K562 (cell line): ENCODE measurements around the gene PARP4. TPM values are rescaled to one million over a fixed set of nuclear protein-coding genes. Genes with fewer than 3 reads are reported as not detected.

Source experiments
- ATF3 ChIP-seq, 2 experiments: fragments of 450-650 bp in 1 of 2; sonication (generic) in 1 of 2; formaldehyde crosslinking in 1 of 2; IDR thresholded peaks in 1 of 2; conservative IDR thresholded peaks in 1 of 2; 2 replicates each; pipeline versions ENCODE4 v1.6.1 to v1.8.1; 2016 to 2023; ENCODE audit warnings: mild to moderate bottlenecking in 2 of 2, moderate library complexity in 2 of 2, inconsistent platforms in 1 of 2, missing genetic modification reagents in 1 of 2
- FOSL1 ChIP-seq: fragments of 200-800 bp; sonication (Bioruptor generic); conservative IDR thresholded peaks from 2 replicates; pipeline ENCODE4 v1.6.1; 2016; ENCODE audit warnings: missing genetic modification characterization, missing compliant biosample characterization
- GABPB1 ChIP-seq: sonication (generic); formaldehyde crosslinking; IDR thresholded peaks from 2 replicates; pipeline ENCODE4 v1.8.0; 2022; ENCODE audit warnings: mild to moderate bottlenecking, missing genetic modification reagents
- GABPB2 ChIP-seq: fragments of 250-450 bp; sonication (Bioruptor Pico); conservative IDR thresholded peaks from 2 replicates; pipeline ENCODE4 v1.5.1; 2021; ENCODE audit warnings: mild to moderate bottlenecking
- KDM5B ChIP-seq: fragments of 200-600 bp; sonication (generic); IDR thresholded peaks from 2 replicates; pipeline ENCODE4 v1.6.1; 2012; ENCODE audit warnings: low read depth, mild to moderate bottlenecking, moderate library complexity, low read length, control low read depth, inconsistent platforms; ENCODE audit not compliant: insufficient replicate concordance
- MAZ ChIP-seq, 2 experiments: fragments of 450-650 bp in 1 of 2; sonication (generic) in 1 of 2; formaldehyde crosslinking; IDR thresholded peaks in 1 of 2; conservative IDR thresholded peaks in 1 of 2; 2 replicates each; pipeline versions ENCODE4 v1.4.0 to v1.5.0; 2020; ENCODE audit warnings: mild to moderate bottlenecking in 1 of 2, missing genetic modification reagents in 1 of 2
- MCM5 ChIP-seq: fragments of 450-650 bp; IDR thresholded peaks from 2 replicates; pipeline ENCODE4 v1.6.1; 2016; ENCODE audit warnings: low read depth
- MLX ChIP-seq, 2 experiments: fragments of 450-650 bp in 1 of 2; sonication (generic) in 1 of 2; formaldehyde crosslinking; conservative IDR thresholded peaks; 2 replicates each; pipeline versions ENCODE4 v1.4.0 to v1.8.1; 2020 to 2022; ENCODE audit warnings: mild to moderate bottlenecking in 1 of 2, missing genetic modification reagents in 1 of 2
- NCOR1 ChIP-seq: fragments of 450-650 bp; IDR thresholded peaks from 2 replicates; pipeline ENCODE4 v1.6.1; 2016; ENCODE audit warnings: mild to moderate bottlenecking, moderate library complexity
- NELFE ChIP-seq: IDR thresholded peaks from 2 replicates; pipeline ENCODE4 v1.6.1; 2011; ENCODE audit warnings: mild to moderate bottlenecking; ENCODE audit not compliant: insufficient read depth, insufficient read length
- POLR2AphosphoS5 ChIP-seq: IDR thresholded peaks from 2 replicates; pipeline ENCODE4 v1.6.1; 2011; ENCODE audit warnings: mild to moderate bottlenecking, low read depth, low read length, moderate library complexity; ENCODE audit not compliant: control insufficient read depth, insufficient read depth
- RAD21 ChIP-seq, 2 experiments: fragments of 250-450 bp in 1 of 2; fragments of 450-650 bp in 1 of 2; sonication (Bioruptor Pico) in 1 of 2; formaldehyde crosslinking in 1 of 2; IDR thresholded peaks in 1 of 2; conservative IDR thresholded peaks in 1 of 2; 2 replicates each; pipeline versions ENCODE4 v1.4.0 to v1.8.0; 2020 to 2022; ENCODE audit warnings: mild to moderate bottlenecking in 2 of 2, moderate library complexity in 1 of 2
- SPI1 ChIP-seq: IDR thresholded peaks from 2 replicates; pipeline ENCODE4 v1.6.1; 2011; ENCODE audit warnings: low read depth, low read length, control low read depth, borderline replicate concordance
- SRF ChIP-seq, 2 experiments: fragments of 250-450, 450-650 bp in 1 of 2; sonication (Bioruptor Pico) in 1 of 2; sonication (generic) in 1 of 2; formaldehyde crosslinking; IDR thresholded peaks; 2 replicates each; pipeline versions ENCODE4 v1.5.0 to v1.5.1; 2020 to 2022; ENCODE audit warnings: mild to moderate bottlenecking in 1 of 2, missing genetic modification reagents in 1 of 2
- TBP ChIP-seq: optimal IDR thresholded peaks from 2 replicates; pipeline ENCODE3; 2011; ENCODE audit warnings: low read depth, low read length, improper control_type of control experiment
- TCF15 ChIP-seq: fragments of 250-450 bp; sonication (Bioruptor Pico); IDR thresholded peaks from 2 replicates; pipeline ENCODE4 v1.8.0; 2022; ENCODE audit warnings: moderate library complexity, mild to moderate bottlenecking, inconsistent platforms
- ZKSCAN8 ChIP-seq: fragments of 200-800 bp; sonication (Bioruptor generic); IDR thresholded peaks from 2 replicates; pipeline ENCODE4 v1.6.1; 2016; ENCODE audit warnings: missing genetic modification characterization, missing compliant biosample characterization
- ZNF24 ChIP-seq: fragments of 450-650 bp; IDR thresholded peaks from 2 replicates; pipeline ENCODE4 v1.6.1; 2016
- ZNF253 ChIP-seq: fragments of 250-450 bp; sonication (Bioruptor Pico); conservative IDR thresholded peaks from 2 replicates; pipeline ENCODE4 v1.6.1; 2021; ENCODE audit warnings: mild to moderate bottlenecking
- ZNF512 ChIP-seq: IDR thresholded peaks from 2 replicates; pipeline ENCODE4 v1.6.1; 2016; ENCODE audit warnings: missing genetic modification characterization, missing compliant biosample characterization
- polyA plus RNA-seq, 8 experiments: library from polyadenylated mRNA; depleted of rRNA in 4 of 8; stranded (reverse) in 5 of 8; unstranded in 3 of 8; fragments of >200 nt; fragmentation: Nextera tagmentation in 2 of 8; fragmentation: Illumina TruSeq in 1 of 8; extraction: Ambion mirVana in 2 of 8; extraction: Trizol in 1 of 8; gene quantifications; 2 replicates each; pipeline versions ENCODE4 v1.2.1 to v1.2.3, GENCODE V29; 2011 to 2014; ENCODE audit warnings: inconsistent platforms in 1 of 8, missing spikeins in 1 of 8
- total RNA-seq, 7 experiments: library from RNA; depleted of rRNA in 6 of 7; stranded (reverse); fragments of >200 nt in 6 of 7; fragmentation: Illumina TruSeq in 2 of 7; extraction: Trizol in 2 of 7; gene quantifications; 2 replicates each; pipeline versions ENCODE4 v1.2.1 to v1.2.3, GENCODE V29; 2011 to 2021; ENCODE audit warnings: low replicate concordance in 1 of 7
- TF ChIP-seq, protein P1 (sequence below): conservative IDR thresholded peaks from 2 replicates; pipeline ENCODE4 v1.6.1; 2011; ENCODE audit warnings: low read depth, mild to moderate bottlenecking, low read length; ENCODE audit not compliant: control insufficient read depth
- TF ChIP-seq, protein P2 (sequence below): sonication (generic); formaldehyde crosslinking; IDR thresholded peaks from 2 replicates; pipeline ENCODE4 v1.8.0; 2022; ENCODE audit warnings: mild to moderate bottlenecking, missing genetic modification reagents

The PARP4 gene
- total and polyA plus RNA-seq, 9 of the 15 experiments (the other 6 are each of a cell fraction or from before 2014, with no cell fraction given): 6.3 to 26.3 (median 18.8) TPM

- TF ChIP-seq SRF (CRISPR knock-in tag; IDR thresholded peaks at IDR 0.05): no peak
- no peak for TF ChIP-seq NCOR1
- no peak for TF ChIP-seq ZNF253 (CRISPR knock-in tag)
- TF ChIP-seq FOSL1 (tag): no peak
- no peak for TF ChIP-seq TBP
- no peak for TF ChIP-seq TCF15
- no peak for TF ChIP-seq ZKSCAN8 (CRISPR knock-in tag)
- TF ChIP-seq KDM5B: no peak
- peak; percentile 7; the same call in 1 of the 2 replicates for TF ChIP-seq POLR2AphosphoS5
- TF ChIP-seq ZNF24: no peak
- TF ChIP-seq GABPB2 (CRISPR knock-in tag): no peak
- TF ChIP-seq MAZ (CRISPR knock-in tag; conservative IDR thresholded peaks at IDR 0.05 in 1 of 2, IDR thresholded peaks at IDR 0.05 in 1 of 2): no peak
- TF ChIP-seq MCM5: no peak
- no peak for TF ChIP-seq NELFE
- TF ChIP-seq MLX (CRISPR knock-in tag; conservative IDR thresholded peaks at IDR 0.05): no peak
- no peak for TF ChIP-seq SPI1
- TF ChIP-seq ZNF512 (tag): no peak
- TF ChIP-seq RAD21 (CRISPR knock-in tag; conservative IDR thresholded peaks at IDR 0.05 in 1 of 2, IDR thresholded peaks at IDR 0.05 in 1 of 2): no peak
- TF ChIP-seq, protein P1, sequence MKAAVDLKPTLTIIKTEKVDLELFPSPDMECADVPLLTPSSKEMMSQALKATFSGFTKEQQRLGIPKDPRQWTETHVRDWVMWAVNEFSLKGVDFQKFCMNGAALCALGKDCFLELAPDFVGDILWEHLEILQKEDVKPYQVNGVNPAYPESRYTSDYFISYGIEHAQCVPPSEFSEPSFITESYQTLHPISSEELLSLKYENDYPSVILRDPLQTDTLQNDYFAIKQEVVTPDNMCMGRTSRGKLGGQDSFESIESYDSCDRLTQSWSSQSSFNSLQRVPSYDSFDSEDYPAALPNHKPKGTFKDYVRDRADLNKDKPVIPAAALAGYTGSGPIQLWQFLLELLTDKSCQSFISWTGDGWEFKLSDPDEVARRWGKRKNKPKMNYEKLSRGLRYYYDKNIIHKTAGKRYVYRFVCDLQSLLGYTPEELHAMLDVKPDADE: no peak
- TF ChIP-seq, protein P2, sequence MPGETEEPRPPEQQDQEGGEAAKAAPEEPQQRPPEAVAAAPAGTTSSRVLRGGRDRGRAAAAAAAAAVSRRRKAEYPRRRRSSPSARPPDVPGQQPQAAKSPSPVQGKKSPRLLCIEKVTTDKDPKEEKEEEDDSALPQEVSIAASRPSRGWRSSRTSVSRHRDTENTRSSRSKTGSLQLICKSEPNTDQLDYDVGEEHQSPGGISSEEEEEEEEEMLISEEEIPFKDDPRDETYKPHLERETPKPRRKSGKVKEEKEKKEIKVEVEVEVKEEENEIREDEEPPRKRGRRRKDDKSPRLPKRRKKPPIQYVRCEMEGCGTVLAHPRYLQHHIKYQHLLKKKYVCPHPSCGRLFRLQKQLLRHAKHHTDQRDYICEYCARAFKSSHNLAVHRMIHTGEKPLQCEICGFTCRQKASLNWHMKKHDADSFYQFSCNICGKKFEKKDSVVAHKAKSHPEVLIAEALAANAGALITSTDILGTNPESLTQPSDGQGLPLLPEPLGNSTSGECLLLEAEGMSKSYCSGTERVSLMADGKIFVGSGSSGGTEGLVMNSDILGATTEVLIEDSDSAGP (CRISPR knock-in tag): no peak
- TF ChIP-seq ATF3 (IDR thresholded peaks at IDR 0.05): peak; percentile 60
- TF ChIP-seq ATF3 (CRISPR knock-in tag; conservative IDR thresholded peaks at IDR 0.05): no peak
- TF ChIP-seq GABPB1 (CRISPR knock-in tag): no peak
These were observed 7.3 kb downstream of the PARP4 start (continued) for GRCh38 chr13:24505256-24505655.
